ENCODE measurements around the gene ZNF17.

DNA sequence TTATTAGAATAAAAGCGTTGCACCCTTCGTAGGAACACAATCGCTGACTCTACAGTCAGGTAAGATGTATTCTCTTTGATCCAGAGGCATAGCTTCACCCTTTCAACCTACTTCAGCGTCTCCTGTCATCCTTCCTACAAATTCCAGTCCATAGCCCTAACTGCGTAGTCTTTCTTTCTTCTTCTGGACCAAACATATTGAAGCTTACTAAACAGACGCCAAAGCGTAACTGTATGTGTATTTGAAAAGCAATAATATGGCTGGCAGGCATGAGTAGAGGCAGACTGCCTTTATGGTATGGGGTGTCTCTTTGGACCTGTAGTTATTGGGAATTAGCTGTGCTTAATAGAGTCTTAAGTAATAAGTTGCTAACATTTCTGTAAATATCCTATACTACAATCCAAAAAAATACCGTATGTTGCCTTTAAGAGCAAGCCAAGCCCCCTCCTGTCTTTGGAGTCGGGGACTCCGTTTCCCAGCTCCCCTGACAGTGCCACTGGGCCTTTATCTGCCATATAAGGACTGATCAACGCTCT lies 21.7 kb upstream of the ZNF17 start:
- TF ChIP-seq ZFP3 (CRISPR knock-in tag; IDR thresholded peaks at IDR 0.05) (no peak), ISL1 (CRISPR knock-in tag; IDR thresholded peaks at IDR 0.05) (no peak), RARB (CRISPR knock-in tag; IDR thresholded peaks at IDR 0.05) (no peak), TOX (CRISPR knock-in tag; IDR thresholded peaks at IDR 0.05; ENCODE audit: borderline replicate concordance) (no peak)
- TF ChIP-seq, protein P1, sequence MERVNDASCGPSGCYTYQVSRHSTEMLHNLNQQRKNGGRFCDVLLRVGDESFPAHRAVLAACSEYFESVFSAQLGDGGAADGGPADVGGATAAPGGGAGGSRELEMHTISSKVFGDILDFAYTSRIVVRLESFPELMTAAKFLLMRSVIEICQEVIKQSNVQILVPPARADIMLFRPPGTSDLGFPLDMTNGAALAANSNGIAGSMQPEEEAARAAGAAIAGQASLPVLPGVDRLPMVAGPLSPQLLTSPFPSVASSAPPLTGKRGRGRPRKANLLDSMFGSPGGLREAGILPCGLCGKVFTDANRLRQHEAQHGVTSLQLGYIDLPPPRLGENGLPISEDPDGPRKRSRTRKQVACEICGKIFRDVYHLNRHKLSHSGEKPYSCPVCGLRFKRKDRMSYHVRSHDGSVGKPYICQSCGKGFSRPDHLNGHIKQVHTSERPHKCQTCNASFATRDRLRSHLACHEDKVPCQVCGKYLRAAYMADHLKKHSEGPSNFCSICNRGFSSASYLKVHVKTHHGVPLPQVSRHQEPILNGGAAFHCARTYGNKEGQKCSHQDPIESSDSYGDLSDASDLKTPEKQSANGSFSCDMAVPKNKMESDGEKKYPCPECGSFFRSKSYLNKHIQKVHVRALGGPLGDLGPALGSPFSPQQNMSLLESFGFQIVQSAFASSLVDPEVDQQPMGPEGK (CRISPR knock-in tag; IDR thresholded peaks at IDR 0.05; ENCODE audit: borderline replicate concordance): no peak
